HEK293 (cell line): ENCODE data around the gene GABRA5.

ENCODE experiments used
- KLF7 ChIP-seq: fragments of 450-650 bp; formaldehyde crosslinking; IDR thresholded peaks from 2 replicates; pipeline ENCODE4 v1.5.1; 2016; ENCODE audit warnings: missing biosample characterization, missing genetic modification characterization, borderline replicate concordance
- ZBTB7A ChIP-seq: fragments of 450-650 bp; formaldehyde crosslinking; IDR thresholded peaks from 2 replicates; pipeline ENCODE4 v1.5.1; 2016; ENCODE audit warnings: low read depth, missing biosample characterization, missing genetic modification characterization
- ZNF10 ChIP-seq: fragments of 450-650 bp; formaldehyde crosslinking; IDR thresholded peaks from 2 replicates; pipeline ENCODE4 v1.5.1; 2017; ENCODE audit warnings: missing biosample characterization, missing genetic modification characterization
- ZNF548 ChIP-seq: fragments of 450-650 bp; formaldehyde crosslinking; IDR thresholded peaks from 2 replicates; pipeline ENCODE4 v1.5.1; 2016; ENCODE audit warnings: missing biosample characterization, missing genetic modification characterization
- TF ChIP-seq, protein P1 (sequence below): fragments of 450-650 bp; formaldehyde crosslinking; IDR thresholded peaks from 2 replicates; pipeline ENCODE4 v1.5.1; 2016; ENCODE audit warnings: missing biosample characterization, missing genetic modification characterization

DNA sequence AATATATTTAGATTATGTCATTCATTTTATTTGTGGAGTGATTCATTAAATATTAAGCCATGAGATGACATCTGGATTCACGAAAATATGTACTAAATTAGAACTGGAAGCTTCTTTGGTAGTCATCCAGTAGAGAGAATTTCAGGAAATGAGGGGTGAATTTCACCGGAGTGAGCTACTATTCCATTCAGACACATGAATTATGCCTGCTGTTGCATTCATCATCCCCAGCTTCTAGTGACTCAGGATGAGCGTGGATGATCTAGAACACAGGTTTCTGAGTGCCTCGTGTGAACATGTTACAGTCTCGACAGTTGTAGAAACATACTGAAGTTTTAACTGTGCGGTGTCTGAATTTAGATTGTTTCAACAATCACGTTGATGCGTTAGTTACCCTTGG, 61.2 kb downstream of the GABRA5 start:
- TF ChIP-seq ZNF548 = no peak
- no peak for TF ChIP-seq ZNF10 (tag by site-specific recombination)
- TF ChIP-seq, protein P1, sequence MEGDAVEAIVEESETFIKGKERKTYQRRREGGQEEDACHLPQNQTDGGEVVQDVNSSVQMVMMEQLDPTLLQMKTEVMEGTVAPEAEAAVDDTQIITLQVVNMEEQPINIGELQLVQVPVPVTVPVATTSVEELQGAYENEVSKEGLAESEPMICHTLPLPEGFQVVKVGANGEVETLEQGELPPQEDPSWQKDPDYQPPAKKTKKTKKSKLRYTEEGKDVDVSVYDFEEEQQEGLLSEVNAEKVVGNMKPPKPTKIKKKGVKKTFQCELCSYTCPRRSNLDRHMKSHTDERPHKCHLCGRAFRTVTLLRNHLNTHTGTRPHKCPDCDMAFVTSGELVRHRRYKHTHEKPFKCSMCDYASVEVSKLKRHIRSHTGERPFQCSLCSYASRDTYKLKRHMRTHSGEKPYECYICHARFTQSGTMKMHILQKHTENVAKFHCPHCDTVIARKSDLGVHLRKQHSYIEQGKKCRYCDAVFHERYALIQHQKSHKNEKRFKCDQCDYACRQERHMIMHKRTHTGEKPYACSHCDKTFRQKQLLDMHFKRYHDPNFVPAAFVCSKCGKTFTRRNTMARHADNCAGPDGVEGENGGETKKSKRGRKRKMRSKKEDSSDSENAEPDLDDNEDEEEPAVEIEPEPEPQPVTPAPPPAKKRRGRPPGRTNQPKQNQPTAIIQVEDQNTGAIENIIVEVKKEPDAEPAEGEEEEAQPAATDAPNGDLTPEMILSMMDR (tag by site-specific recombination) = no peak
- no peak for TF ChIP-seq KLF7
- no peak for TF ChIP-seq ZBTB7A
